Endothelial cell (in vitro differentiated cells): ENCODE measurements around the gene NPR3. TPM values are rescaled to one million over a fixed set of nuclear protein-coding genes. Genes with fewer than 3 reads are reported as not detected.
"Not testable (repeated sequence)": the region's sequence is repeated elsewhere in the genome, so short reads cannot be mapped to it uniquely, and the experiment has no call there.

Experiments used
- DNase-seq: peaks from one replicate; pipeline ENCODE4 v3.0.0; 2021; ENCODE audit warnings: low spot score
- H3K27ac Mint-ChIP-seq: one replicate; pipeline ENCODE4 v1.8.0; 2021; ENCODE audit warnings: mixed read lengths, inconsistent platforms; ENCODE audit not compliant: unreplicated experiment
- H3K27me3 Mint-ChIP-seq: one replicate; pipeline ENCODE4 v1.8.0; 2021; ENCODE audit warnings: mild to moderate bottlenecking, moderate library complexity, mixed read lengths, inconsistent platforms; ENCODE audit not compliant: unreplicated experiment
- H3K36me3 Mint-ChIP-seq: one replicate; pipeline ENCODE4 v1.8.0; 2021; ENCODE audit warnings: mild to moderate bottlenecking, low read depth, mixed read lengths, inconsistent platforms; ENCODE audit not compliant: unreplicated experiment
- H3K4me1 Mint-ChIP-seq: one replicate; pipeline ENCODE4 v1.8.0; 2021; ENCODE audit warnings: mild to moderate bottlenecking, mixed read lengths, inconsistent platforms; ENCODE audit not compliant: unreplicated experiment
- H3K4me3 Mint-ChIP-seq: one replicate; pipeline ENCODE4 v1.8.0; 2021; ENCODE audit warnings: mild to moderate bottlenecking, mixed read lengths, inconsistent platforms; ENCODE audit not compliant: unreplicated experiment
- H3K9me3 Mint-ChIP-seq: one replicate; pipeline ENCODE4 v1.8.0; 2021; ENCODE audit warnings: mixed read lengths, inconsistent platforms; ENCODE audit not compliant: unreplicated experiment
- CTCF ChIP-seq: fragments of 200-600 bp; sonication (generic); IDR thresholded peaks from one replicate; pipeline ENCODE4 v1.5.0; 2021; ENCODE audit warnings: antibody characterized with exemption; ENCODE audit not compliant: unreplicated experiment
- total RNA-seq: library from RNA; stranded (reverse); fragmentation: NEBNext Ultra II Directional; extraction: Animal tissue kit (Norgen Biotek cat#: 25700); gene quantifications from one replicate; pipeline ENCODE4 v1.2.1, GENCODE V29; 2021; ENCODE audit not compliant: unreplicated experiment

NPR3 gene
- total RNA-seq, 1 donor from 2014 or later, result 73.3 TPM

- Mint-ChIP-seq H3K9me3 (peaks cover 10% of the 10 kb centered on the region), H3K4me3 (no peak overlapping the region), H3K36me3 (peaks cover 4% of the 10 kb centered on the region), H3K27ac (no peak overlapping the region), H3K4me1 (no peaks in the 10 kb centered on the region), H3K27me3 (peaks cover 2% of the 10 kb centered on the region)
- DNase-seq, result no peak
- TF ChIP-seq CTCF, result no peak
Measured at GRCh38 chr5:32803656-32804055, 92.5 kb downstream of the NPR3 start.

- H3K4me1 Mint-ChIP-seq, H3K27ac Mint-ChIP-seq, H3K36me3 Mint-ChIP-seq, H3K9me3 Mint-ChIP-seq, DNase-seq, H3K27me3 Mint-ChIP-seq, H3K4me3 Mint-ChIP-seq: not testable (repeated sequence)
Measured at GRCh38 chr5:32805462-32805861, 94.3 kb downstream of the NPR3 start.

- H3K4me1 Mint-ChIP-seq, result no peaks in the 10 kb centered on the region
Measured at GRCh38 chr5:32805971-32806638, 95.0 kb downstream of the NPR3 start.

GRCh38 chr5:32808783-32809182 is 97.7 kb downstream of the NPR3 start:
- no peaks in the 10 kb centered on the region for H3K36me3 Mint-ChIP-seq
- H3K27me3 Mint-ChIP-seq, result no peaks in the 10 kb centered on the region
- no peak for DNase-seq
- no peaks in the 10 kb centered on the region for H3K4me1 Mint-ChIP-seq
- no peak for TF ChIP-seq CTCF
- no peaks in the 10 kb centered on the region for H3K9me3 Mint-ChIP-seq
- no peak overlapping the region for H3K4me3 Mint-ChIP-seq
- H3K27ac Mint-ChIP-seq, result no peak overlapping the region

More at GRCh38 chr5:32805971-32806638, 95.0 kb downstream of the NPR3 start:
- Mint-ChIP-seq H3K36me3 (peaks cover 4% of the 10 kb centered on the region), H3K4me3 (no peak overlapping the region), H3K27ac (no peak overlapping the region), H3K27me3 (no peaks in the 10 kb centered on the region), H3K9me3 (peaks cover 4% of the 10 kb centered on the region)
- no peak for DNase-seq
- no peak for TF ChIP-seq CTCF

- no peak for DNase-seq
- no peak for TF ChIP-seq CTCF
- Mint-ChIP-seq H3K4me1 (no peaks in the 10 kb centered on the region), H3K4me3 (no peak overlapping the region), H3K36me3 (peaks cover 4% of the 10 kb centered on the region), H3K9me3 (no peaks in the 10 kb centered on the region), H3K27me3 (peaks cover 2% of the 10 kb centered on the region), H3K27ac (no peak overlapping the region)
Measured at GRCh38 chr5:32810804-32811203, 99.7 kb downstream of the NPR3 start.
